GM19452 (cell line): ENCODE results near the gene ZBTB22.

ENCODE experiments used
- ATAC-seq: cut with Tn5 transposase; IDR thresholded peaks from one replicate; pipeline ENCODE4 v1.9.1; 2021; ENCODE audit not compliant: unreplicated experiment

The ZBTB22 gene

DNA sequence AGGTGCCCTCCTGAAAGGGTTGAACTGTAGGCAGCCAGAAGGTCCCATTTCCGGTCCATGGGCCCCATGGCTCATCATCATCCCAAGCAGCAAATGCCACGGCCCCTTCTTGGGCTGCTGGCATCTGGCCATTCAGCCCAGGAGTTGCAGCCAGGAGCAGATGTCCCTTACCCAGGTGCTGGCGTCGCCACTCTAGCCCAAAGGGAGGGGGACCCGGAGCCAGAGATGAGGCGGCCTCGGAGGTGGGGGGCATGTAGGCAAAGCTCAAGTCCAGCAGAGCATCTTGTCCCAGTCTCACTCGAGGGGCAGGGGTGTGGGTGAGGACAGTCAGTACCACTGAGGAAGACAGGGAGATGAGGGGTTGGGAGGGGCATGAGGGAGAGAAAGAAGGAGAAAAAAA is 12.5 kb downstream of the ZBTB22 start:
- ATAC-seq, result no peak

DNA sequence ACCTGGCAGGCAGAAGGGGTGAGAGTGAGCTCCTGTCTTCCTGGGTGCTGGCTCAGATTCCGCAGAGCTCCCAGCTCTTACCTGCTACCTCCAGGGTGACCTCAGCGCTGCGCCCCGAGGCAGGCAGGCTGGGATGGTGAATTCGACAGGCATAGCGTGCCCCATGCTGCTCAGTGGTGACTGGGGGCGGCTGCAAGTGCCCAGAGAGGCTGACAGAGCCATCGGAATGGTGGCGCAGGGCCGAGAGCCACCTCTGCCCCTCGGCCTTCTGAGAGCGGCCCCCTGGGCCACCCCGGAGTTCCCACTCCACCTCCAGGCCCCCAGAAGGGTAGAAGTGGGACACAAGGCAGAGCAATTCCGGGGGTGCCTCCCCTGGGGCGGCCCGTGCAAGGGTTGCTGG is 13.3 kb downstream of the ZBTB22 start:
- no peak for ATAC-seq

DNA sequence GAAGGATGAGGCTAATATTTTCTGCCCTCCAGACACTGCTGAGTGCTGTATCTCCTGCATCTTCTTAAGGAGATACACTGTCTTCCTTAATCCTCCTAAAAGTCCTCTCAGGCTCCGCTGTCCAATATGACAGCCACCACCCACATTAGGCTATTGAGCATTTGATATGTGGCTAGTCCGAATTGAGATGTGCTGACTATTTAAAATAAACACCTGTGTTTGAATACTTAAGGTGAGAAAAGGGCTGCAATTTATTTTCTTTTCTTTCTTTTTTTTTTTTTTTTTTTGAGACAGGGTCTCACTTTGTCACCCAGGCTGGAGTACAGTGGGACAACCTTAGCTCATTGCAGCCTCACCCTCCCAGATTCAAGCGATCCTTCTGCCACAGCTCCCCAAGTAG is 15.7 kb downstream of the ZBTB22 start:
- no peak for ATAC-seq

DNA sequence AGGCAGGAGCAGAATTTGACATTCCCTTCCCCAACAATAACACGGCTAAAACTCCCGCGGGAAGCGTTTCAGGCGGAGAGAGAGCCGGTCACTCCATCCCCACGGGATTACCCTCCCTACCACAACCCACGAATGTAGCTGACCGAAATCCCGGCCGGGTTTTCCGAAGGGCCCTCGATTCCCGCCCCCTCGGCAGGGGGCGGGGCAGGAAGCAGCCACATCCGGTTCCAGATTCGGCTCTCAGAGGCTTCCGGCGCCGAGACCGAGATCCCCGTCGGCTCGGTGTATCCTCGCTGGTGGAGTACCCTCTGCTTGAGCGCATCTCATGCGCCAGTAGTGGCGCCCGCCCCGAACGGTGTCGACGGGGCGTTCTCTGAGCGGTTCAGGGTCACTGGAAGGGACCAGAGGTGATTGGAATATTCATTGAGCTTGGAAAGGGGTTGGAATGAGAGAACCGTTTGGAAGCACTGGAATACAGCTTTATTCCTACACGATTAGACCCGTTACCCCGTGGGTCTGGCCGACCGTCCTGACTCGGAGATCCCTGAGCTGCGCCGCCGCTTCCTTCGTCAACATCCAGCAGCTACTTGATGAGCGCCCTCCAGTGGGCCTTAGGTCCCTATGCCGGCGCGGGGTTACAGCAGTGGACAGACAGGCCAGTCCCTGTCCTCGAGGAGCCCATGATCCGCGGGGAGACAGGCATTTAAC is 18.2 kb downstream of the ZBTB22 start:
- ATAC-seq, result peak; percentile 65

DNA sequence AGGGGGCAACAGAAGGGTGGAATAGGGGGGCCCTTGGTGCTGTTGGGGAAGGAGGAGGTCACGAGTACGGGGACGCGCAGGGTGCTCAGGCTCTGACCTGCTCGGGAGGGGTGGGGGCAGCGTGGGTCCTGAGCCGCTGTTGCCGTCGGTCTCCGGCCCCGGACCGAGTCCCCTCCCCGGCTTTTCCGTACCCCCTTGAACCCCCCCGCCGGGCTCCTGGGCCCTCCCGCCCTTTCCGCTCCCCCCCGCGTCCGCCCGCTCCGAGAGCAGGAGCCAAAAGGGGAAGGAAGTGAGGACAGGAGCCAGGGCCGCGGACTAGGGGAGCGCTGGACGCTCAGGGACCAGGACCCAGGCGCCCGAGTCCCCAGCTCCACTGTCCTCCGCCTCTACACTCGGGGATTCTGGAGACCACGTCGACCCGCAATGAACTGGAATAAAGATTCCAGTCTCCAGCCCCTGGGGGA is 18.7 kb downstream of the ZBTB22 start, which contains the start of gene RGL2:
TSS of gene RGL2 (minus strand) at position 170 of the 464 bp plus-strand sequence. CDS start 332 bp downstream, outside the sequence.
- no peak for ATAC-seq

DNA sequence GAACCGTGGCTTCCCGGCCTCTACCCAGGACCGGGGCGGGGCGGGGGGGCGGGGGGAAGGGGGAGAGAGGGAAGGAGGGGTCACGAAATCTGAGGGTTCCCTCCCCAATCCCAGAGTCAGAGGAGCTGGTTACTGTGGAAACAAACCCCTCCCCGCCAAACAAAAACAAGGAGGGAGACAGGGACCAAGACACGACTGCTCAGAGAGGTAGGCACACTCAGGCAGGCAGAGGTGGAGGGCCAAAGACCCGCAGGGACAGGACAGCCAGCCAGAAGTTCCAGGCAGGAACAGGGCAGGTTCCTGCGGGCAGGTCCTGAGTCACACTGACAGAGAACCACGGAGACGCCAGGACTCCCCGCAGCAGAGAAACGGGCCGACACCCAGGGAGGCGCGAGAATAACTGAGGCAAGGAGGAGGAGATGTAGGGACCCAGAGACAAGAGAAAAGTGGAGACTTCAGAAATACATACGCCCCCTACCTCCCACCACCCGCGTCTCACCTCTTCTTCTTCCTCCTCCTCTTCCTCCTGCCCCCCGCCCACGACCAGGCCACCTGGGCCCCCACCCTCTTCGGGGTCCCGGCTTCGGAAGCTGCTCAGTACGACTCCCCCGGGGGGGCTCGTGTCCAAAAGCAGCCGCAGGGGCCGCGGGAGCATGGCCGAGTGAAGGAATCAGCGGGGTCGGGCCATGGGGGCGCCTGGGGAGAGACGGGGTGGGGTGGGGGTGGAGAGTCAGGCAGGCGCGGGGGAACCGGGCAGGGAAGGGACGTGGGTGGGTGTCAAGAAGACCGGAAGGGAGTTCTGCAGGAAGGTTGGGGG is 19.4 kb downstream of the ZBTB22 start:
- no peak for ATAC-seq

DNA sequence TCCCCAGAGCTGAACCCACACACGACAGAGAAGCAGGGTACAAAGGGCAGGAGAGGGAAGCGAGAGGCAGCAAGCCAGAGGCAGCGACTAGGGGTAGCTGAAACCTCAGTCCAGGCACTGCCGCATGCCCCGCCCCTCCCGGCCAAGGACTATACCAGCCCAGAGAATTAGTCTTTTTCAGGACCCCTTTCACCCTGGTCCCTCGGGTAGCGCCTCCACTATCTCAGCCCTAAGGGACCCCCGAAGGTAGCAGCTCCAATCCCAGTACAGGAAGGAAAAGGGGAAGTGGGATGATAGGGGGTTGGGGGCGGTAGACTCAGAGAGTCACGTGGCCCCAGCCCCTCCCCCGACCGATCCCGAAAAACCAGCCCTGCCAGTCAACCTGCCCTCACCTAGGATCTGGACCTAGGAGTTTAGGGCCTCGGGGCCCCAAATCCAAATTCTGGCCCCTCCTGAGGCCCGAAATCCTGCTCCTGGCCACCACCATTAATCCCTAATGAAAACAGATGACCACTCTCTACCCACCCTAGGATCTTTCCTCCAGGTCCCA is 20.1 kb downstream of the ZBTB22 start:
- ATAC-seq, result no peak

DNA sequence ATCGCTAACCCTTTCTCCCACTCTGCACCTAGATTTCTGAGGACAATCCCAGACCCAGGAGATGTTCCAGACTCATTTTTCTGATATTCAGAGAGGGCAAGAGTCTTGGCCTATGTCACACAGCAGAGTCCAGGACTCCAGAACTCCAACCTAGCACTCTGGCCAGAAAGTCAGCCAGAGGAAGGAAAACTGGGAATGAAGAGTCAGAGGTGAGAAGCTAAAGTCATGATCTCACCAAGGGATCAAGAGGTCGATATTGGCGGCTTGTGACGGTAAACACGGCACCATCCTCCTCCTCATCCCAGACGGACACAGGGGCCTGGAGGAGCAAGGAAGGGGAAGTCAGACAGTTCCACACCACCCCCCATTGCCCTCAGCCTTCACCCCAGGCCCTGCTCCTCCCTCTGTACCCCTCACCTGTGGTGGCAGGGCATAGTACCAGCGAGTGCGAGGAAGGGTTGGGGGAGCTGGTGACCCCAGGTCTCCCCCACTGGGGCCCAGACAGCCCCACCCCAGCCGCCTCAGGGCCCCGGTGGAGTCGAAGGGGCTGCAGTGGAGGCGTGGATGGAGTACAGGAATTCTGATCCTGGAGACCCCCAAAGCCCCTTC is 20.6 kb downstream of the ZBTB22 start:
- no peak for ATAC-seq

DNA sequence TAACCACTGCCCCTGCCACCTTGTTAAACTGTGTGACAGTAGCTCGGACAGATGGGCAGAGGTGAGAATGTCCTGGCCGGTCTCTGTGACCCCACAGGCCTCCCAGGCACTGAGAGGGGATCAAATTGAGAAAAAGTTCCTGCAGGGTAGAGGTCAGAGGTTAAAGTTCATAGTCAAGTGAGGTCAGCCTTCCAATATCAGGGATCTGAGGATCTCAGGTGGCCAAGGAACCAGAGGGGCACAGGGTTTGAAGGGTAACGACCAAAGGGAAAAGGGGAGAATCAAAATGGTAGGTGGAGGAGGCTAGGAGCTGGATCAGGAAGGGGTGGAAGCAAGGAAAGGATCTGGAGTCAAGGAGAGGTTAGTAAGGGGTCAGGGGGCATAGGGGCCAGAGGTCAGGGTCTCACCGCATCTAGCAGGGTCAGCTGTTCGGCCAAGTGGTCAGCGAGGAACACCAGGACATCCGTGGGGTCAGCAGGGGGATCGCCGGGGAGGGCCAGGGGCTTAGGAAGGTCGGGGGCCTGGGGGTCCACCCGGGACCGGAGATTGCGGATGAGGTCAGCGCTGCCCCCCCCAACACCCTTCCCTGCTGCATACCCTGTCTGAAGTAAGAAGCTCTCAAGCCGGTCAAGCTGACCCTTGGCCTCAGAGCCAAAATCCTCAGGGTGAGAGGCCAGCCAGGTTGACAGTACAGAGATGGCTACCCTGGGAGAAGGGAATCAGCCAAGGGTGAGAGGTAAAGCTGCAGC is 21.7 kb downstream of the ZBTB22 start:
- ATAC-seq, result no peak

DNA sequence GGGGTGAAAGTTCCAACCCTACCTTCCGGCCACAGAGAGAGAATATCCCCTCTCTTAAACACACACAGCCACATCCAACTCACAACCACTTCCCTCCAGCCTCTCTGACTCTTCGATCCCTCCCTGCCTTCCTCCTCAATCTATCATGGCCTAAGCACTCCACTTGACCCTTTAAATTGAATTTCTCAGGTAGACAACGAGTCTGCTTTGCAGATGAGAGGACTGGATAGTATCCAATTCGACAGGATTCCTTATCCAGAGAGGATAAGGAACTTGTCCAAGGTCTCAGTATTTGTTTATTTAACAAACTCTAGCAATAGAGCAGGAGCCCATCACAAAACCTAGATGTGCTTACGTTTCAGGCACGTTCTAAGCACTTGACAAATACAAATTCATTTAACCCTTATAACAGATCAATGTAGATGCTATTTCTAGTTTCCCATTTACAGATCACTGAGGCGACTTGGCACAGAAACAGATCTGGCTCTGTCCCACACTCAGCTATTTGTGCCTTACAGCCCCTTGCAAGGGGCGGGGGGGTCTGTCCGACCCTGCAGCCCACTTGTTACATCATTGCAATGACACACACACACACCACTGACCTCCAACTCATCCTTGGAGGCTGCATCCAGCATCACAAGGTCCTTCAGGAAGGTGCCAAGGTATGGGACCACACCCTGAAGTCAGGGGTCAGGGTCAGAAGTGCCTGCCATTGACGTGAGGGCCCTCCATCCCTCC is 23.3 kb downstream of the ZBTB22 start:
- no peak for ATAC-seq

DNA sequence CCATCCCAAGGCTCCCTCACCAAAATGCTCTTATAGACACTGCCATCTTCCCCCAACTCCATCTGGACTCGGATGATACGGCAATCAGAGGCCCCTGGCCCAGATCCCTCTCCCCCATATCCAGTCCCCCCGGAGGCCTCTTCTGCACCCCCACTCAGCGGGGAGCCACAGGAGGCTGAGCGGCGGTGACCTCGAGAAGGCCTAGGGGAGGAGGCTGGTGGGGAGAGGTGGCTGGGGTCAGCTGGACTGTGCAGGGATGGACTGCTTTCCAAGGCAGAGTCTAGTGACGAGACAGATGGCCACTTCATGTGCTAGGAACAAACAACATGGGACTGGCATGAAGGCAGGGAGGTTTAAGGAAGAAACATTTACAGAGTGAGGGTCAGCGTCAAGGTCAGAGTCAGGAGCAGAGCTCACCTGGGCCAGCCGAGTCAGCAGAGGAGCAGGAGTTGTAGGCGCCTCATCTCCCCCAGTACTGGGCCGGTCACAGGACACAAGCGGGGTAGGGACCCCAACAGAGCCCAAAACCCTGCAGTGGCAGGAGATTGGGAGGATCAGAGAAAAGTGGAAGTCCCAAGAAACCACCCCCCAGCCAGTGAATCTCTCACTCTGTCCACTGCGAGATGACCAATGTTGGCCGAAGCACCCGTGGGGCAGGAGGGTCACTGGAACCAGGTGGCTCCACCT is 24.4 kb downstream of the ZBTB22 start:
- no peak for ATAC-seq

DNA sequence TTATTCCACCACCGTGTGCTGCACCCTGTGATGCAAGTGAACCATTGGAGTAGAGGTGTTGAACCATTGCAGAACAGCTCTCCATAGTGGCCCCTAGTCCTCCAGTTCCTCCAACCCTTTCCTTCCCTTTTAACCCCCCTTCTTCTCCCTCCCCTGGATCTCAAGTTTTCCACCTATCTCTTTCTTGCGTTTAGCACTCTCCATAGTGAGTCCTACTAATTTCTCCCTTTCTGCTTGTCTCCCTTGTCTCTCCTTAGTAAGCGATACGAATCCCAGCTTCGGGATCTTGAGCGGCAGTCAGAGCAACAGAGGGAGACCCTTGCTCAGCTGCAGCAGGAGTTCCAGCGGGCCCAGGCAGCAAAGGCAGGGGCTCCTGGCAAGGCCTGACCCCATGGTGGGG is 27.1 kb downstream of the ZBTB22 start:
- ATAC-seq, result no peak

DNA sequence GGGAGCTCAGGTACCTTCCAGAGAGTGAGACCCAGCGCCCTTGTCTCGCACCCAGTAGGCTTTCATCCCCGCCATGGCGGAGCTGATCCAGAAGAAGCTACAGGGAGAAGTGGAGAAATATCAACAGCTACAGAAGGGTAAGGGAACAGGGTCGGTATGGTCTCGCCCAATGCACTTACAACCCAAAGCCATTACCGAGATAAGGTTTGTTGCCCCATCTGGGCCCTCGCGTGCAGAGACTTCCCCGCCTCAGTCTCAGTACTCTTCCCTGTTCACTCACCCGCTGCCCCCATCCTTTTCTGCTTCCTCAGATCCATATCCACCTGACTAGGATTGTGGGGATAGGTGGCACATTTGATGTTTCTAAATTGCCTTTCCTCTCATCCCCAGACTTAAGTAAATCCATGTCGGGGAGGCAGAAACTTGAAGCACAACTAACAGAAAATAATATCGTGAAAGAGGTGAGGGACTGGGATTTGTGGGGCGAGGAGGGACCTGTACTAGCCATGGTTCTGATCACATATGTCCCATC is 27.7 kb downstream of the ZBTB22 start:
- peak; percentile 12 for ATAC-seq

DNA sequence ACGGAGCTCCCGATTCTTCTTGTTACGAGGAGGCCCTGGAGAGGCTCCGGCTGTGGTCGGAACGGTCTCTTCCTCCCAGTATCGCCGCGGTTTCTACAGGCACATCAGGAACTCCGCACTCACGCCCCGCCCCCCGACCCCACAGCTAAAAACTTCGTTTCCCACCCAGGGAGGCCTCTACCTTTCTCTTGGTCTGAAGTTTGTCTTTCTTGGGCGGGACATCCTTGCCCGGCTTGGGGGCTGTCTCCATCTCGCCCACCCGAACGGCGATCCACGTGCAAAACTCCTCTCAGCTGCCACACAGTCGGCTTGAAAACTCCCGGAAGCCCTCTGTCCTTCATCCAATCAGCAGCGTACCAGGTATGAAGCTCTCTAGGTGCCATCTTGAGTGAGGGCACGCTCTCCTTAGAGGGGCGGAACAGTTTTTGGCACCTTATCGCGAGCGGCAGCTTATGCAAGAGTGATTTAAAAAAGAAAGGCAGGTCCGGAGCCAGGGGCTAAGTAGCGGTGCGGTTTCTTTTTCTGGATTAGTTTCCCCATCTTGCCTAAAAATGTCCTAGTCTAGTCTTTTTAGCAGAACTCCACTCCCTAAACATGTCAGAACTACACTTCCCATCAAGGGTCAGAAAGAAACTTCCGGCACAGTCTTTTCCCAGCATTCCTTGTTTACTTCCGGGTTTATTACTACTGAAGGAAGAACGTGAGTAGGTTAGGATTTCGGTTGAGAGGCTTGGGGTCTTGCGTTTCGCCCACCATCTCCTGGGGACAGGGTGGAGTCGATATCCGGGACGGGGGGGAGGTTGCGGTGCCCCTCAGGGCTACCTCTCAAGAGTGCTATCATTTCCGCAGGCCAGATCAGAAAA is 28.4 kb downstream of the ZBTB22 start, which contains the start of the genes PFDN6 and WDR46:
TSS of gene PFDN6 (plus strand) at position 681 of the 863 bp plus-strand sequence. CDS start 256 bp downstream, outside the sequence.
TSS of gene WDR46 (minus strand) at position 319 of the 863 bp plus-strand sequence. CDS start at position 250, 69 bp downstream.
- ATAC-seq, result peak; percentile 87

DNA sequence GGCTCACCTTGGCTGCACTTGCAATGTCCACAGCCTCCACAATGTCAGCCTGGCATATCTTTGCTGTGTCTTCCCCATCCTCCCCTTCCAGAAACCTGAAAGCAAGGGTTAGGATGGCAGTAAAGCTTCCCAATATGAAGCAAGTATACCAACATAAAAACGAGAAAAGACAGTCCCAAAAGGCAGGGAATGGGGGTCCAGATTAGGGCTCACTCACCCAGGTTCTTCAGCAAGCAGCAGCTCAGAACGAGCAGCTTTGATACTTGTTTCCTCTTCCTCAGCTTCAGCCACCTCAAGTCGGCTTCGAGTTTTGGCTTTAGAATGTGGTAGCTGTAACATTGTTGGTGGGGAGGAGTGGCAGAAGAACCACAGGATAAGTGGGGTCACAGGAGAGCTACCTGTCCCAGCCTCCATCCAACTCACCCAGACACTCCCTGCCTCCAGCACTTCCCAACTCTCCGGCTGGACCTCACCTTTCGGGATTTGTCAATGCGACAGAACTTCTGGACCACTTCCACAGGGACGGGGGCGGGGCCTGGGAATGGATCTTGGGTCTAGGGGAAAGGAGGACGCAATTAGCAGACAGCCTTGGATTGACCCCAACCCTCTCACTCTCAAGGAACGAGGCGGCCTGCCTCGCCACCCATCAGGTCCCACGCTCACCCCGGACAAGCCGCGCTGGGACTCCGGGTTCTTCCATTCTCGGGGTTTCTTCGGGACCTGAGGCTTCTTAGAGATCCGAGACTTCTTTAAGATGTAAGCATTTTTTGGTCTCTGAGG is 29.2 kb downstream of the ZBTB22 start:
- no peak for ATAC-seq

DNA sequence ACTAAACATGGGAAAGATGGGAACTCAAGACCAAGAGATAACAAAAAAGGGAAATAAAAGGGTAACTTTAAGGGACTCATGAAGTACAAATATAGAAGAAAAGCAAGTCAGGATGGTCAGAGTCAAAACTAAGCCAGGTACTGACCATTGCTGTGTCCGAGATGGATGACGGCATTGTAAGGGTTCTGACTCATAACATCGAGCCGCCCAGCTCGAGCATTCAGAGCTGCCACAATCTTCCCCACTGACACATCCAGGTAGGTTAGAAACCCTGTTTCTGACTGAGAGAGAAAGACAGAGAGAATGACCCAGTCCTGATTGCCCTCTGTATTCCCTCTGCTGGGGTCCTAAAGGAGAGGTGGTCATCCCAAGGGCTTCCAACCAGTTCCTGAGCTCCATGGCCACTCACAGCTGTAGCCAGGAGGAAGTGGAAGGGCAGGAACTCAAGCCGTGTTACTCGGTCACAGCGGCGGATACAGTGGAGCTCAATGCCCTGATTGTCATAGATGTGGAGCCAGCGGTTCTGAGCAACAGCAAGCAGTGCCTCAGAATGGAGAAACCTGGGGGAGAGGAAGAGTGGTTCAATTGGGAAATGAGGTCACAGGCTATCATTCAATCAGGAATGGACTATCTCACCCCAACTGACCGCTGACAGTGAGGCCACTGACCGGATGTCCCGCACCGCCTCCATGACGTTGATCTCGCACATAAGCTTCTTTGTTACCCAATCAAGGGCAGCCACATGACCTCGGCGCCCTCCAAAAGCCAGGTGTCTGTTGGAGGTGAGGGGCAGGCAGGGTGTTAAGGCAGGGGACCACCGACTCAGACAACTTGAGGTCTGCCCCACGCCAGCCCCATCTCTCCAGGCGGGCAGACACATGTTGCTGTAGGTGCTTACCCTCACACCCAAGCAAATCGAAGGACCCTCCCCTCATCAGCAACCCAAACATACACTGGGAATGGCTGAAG is 30.3 kb downstream of the ZBTB22 start:
- ATAC-seq, result no peak
